ENCODE results near the gene AMELX. TPM values are rescaled to one million over a fixed set of nuclear protein-coding genes. Genes with fewer than 3 reads are reported as not detected.

Gene AMELX
- total and polyA plus RNA-seq, 2 of the 8 experiments (the other 6 are each of a cell fraction or from before 2014, with no cell fraction given): not detected

DNA sequence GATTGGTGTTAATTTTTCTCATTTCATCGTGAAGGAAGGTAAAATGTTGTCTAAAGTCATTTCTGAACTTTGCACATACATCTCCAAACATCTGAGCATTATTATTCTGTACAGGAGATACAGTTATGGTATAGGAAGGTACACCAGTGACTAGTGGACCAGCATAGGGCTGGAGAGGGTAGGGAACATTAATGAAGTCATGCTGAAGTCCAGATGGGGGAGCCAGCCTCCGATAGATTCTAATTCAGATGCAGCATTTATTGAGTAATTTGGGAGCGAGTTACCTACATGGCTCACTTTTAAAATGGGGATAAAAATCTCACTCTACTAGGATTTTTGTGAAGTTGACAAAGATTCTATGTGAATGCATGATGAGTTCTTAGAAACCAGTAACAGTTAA, 34.9 kb downstream of the AMELX start (continued):
- TF ChIP-seq SP2 (IDR thresholded peaks at IDR 0.05; ENCODE audit: low read length): no peak
- TF ChIP-seq, protein P1, sequence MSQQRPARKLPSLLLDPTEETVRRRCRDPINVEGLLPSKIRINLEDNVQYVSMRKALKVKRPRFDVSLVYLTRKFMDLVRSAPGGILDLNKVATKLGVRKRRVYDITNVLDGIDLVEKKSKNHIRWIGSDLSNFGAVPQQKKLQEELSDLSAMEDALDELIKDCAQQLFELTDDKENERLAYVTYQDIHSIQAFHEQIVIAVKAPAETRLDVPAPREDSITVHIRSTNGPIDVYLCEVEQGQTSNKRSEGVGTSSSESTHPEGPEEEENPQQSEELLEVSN (IDR thresholded peaks at IDR 0.05): no peak
